Subcutaneous adipose tissue (tissue), 4 donors: Measurements from ENCODE around the gene HDAC3. TPM values are rescaled to one million over a fixed set of nuclear protein-coding genes. Genes with fewer than 3 reads are reported as not detected.

Experiments used
- CTCF ChIP-seq: fragments of 450-650 bp; IDR thresholded peaks from one replicate; pipeline ENCODE4 v1.5.1; 2016; ENCODE audit warnings: low read depth, mild to moderate bottlenecking, control low read depth, antibody characterized with exemption, moderate library complexity
- total RNA-seq, 4 donors: library from RNA; depleted of rRNA; stranded (reverse); fragments of >200 nt; gene quantifications; one replicate each; pipeline ENCODE4 v1.1.0, GENCODE V29; 2016

The HDAC3 gene
- total RNA-seq, 4 donors from 2014 or later: 37.7 to 49.1 (median 40.3) TPM

GRCh38 chr5:141656396-141656795, 19.7 kb upstream of the HDAC3 start:
- no peak for TF ChIP-seq CTCF

GRCh38 chr5:141655020-141655419, 18.4 kb upstream of the HDAC3 start:
- no peak for TF ChIP-seq CTCF

GRCh38 chr5:141654298-141654697, 17.6 kb upstream of the HDAC3 start:
- no peak for TF ChIP-seq CTCF

- no peak for TF ChIP-seq CTCF
Observed at GRCh38 chr5:141651728-141652105, 15.1 kb upstream of the HDAC3 start.

- no peak for TF ChIP-seq CTCF
Observed at GRCh38 chr5:141650851-141651727, 14.4 kb upstream of the HDAC3 start, which contains the start of gene FCHSD1. TSS of gene FCHSD1 (minus strand) at chr5:141651418. CDS start at chr5:141651368, 50 bp downstream.

GRCh38 chr5:141649972-141650371, 13.3 kb upstream of the HDAC3 start:
- TF ChIP-seq CTCF: no peak

GRCh38 chr5:141649056-141649688, 12.5 kb upstream of the HDAC3 start:
- no peak for TF ChIP-seq CTCF
